Subcutaneous adipose tissue (tissue), 4 donors: ENCODE data around the gene TMTC3. TPM values are rescaled to one million over a fixed set of nuclear protein-coding genes. Genes with fewer than 3 reads are reported as not detected.

Source experiments
- total RNA-seq, 4 donors: library from RNA; depleted of rRNA; stranded (reverse); fragments of >200 nt; gene quantifications; one replicate each; pipeline ENCODE4 v1.1.0, GENCODE V29; 2016
- TF ChIP-seq, protein P1 (sequence below): fragments of 450-650 bp; IDR thresholded peaks from one replicate; pipeline ENCODE4 v1.5.1; 2016; ENCODE audit warnings: low read depth, mild to moderate bottlenecking, control low read depth, antibody characterized with exemption, moderate library complexity

Gene TMTC3
- total RNA-seq = 10 to 100 TPM in 3 of 4 donors, 1 to 10 TPM in 1; 9.4 to 20.9 (median 11.9) TPM

DNA sequence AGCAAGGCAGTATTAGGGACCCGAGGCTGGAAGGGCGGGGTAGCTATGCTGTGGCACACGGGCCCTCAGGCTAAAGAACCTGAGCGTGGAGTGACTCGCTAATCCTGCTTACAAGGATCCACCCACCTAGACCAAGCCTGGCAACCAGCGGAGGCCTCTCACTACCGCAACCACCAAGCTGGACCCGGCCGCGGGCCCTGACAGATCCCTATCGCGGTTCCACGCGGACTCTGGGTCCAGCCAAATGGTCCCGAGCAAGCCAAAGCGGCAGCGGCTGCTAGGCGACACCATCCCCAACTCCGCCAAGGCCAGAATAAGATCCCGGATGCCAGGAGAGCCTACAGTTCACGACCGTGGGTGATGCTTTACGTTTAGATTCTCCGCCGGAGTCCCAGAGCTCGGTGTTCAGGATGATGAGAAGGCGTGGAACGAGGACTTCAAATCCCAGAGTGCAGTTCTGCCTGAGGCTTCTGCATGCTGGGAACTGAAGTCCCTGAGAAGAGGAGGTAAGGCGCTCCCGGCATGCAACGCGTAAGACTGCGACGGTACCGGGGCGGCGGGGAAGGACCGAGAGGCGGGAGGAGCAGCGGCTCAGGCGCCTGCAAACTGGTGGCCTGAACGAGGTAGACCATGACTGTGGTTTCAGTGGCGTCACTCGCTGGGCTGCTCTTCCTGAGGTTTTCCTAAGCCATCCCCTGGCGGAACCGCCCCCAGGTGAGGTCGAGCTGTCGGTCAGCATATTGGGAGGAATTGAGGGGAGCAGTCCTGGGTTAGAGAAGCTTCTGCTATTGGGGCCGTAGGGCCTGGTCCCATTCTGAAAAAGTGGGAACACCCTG is at the start of gene TMTC3, which contains the start of gene CEP290:
Gene TMTC3, plus strand, starts transcription at position 534 of the 836 bp plus-strand sequence. CDS start 6,009 bp downstream, outside the sequence.
Gene CEP290, minus strand, starts transcription at position 315 of the 836 bp plus-strand sequence. CDS start 781 bp downstream, outside the sequence.
- TF ChIP-seq, protein P1, sequence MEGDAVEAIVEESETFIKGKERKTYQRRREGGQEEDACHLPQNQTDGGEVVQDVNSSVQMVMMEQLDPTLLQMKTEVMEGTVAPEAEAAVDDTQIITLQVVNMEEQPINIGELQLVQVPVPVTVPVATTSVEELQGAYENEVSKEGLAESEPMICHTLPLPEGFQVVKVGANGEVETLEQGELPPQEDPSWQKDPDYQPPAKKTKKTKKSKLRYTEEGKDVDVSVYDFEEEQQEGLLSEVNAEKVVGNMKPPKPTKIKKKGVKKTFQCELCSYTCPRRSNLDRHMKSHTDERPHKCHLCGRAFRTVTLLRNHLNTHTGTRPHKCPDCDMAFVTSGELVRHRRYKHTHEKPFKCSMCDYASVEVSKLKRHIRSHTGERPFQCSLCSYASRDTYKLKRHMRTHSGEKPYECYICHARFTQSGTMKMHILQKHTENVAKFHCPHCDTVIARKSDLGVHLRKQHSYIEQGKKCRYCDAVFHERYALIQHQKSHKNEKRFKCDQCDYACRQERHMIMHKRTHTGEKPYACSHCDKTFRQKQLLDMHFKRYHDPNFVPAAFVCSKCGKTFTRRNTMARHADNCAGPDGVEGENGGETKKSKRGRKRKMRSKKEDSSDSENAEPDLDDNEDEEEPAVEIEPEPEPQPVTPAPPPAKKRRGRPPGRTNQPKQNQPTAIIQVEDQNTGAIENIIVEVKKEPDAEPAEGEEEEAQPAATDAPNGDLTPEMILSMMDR = no peak

DNA sequence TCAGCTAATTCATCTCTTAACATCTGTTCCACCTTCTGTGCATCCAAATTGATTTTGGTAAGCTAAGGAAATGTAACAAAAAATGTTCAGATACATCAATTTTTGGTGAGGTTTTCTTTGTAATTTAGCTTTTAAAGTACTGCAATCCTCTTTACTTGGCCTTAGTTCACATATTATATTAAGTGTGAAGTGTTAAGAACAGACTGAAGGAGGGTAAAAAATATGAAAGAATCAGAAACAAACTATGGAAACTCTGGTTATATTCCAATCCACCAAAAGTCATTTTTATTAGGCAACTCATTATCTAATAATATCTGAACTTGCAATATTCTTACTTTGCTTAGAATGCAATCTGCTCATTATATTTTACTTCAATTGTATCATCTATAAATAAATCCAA is 49.3 kb upstream of the TMTC3 start:
- TF ChIP-seq, protein P1 = no peak

DNA sequence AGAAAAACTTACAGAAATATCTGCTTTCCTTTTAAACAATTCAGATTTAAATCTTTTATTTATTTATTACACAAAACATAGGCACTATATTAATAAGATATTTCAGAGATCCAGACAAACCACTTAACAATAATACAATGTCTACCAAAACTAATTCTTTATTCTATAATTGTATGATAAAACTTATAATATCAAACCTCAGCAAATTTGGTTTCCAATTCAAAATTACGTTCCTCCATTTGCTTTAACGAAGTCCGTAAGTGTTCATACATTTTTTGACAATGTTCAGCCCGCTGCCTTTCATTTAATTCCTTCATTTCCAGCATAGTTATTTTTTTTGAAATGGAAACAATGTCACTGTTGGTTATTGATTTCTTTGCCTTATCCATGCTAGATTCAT is 48.5 kb upstream of the TMTC3 start:
- TF ChIP-seq, protein P1 = no peak

DNA sequence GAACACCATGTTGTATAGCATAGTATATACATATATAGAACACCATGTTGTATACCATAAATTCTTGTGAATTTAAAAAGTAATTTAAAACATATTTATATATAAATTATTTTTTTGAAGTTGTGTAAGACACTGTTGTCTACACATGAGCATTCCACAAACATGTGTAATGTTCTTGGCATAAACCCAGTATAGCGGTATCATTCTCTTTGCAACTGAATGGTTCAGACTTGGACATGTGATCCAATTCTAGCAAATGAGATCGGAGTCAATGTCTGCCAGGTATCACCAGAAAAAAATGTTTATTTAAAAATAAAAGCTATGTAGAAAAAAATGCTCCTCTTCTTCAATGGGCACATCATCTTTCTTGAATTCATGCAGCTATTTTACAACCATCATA is 34.1 kb upstream of the TMTC3 start:
- TF ChIP-seq, protein P1 = no peak

DNA sequence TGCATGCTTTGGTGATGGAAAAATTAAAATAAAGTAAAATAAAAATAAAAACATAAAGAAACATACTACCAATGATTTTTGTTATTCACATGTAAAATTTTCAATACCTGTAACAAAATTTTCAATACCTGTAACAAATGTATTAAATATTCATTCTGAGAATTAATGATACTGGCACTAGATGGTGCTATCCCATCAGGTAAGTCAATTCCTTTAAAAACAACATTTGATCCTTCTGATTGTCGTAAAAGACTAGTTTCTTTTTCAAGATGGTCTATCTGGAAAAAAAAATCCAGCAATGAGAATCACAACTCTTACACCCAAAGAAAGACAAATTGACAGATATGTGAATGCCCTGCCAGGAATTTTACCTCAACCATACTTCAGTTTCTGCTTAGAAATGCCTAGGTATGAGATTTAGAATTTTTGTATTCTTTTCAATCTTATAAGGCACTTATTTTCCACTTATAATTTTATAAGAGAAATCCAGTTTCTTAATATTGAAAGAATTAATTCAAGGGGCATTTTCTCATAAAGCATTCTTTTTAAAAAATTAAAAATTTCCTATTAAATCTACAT is 30.9 kb upstream of the TMTC3 start:
- TF ChIP-seq, protein P1 = no peak

DNA sequence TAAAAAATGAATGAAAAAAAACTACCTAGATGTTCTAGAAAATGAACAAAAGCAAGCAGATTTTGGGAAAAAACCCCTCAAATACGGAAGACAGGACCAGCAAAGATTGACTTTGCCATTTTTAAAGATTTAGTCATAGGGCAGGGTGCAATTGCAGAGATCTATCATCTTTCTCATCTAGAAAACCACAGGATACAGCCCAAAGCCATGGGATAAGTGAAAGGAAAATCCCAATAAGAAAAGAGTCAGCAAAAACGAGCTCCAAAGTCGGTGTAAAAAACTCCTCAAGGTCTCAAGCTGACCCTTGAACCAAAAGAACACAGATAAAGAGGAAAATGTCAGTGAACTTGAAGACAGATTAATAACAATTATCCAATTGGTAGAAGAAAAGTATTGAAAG is 28.2 kb upstream of the TMTC3 start:
- TF ChIP-seq, protein P1 = no peak

DNA sequence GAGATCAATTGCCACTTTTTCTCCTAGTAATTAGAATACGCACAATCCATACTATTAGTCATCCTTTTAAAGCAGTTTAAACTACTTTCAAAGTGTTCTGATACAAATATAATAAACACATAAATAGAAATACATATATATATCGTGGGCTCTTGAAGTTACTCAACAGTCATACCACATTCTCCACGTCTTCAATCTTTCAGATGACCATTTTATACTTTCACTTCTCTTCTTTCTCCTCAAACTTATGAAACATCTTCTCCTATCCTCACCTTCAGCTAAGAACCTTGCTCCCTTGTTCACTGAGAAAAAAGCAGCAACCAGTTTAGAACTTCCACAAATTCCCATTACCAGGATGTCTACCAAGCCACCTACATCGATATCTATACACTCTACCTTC is 19.4 kb upstream of the TMTC3 start:
- TF ChIP-seq, protein P1 = no peak
